Testis (tissue), 2 donors: ENCODE measurements around the gene CACNA1E.

Experiments
- POLR2A ChIP-seq: fragments of 450-650 bp; IDR thresholded peaks from one replicate; pipeline ENCODE4 v1.6.1; 2017; ENCODE audit warnings: antibody characterized with exemption, mild to moderate bottlenecking, moderate library complexity
- TF ChIP-seq, protein P1 (sequence below), 3 experiments: fragments of 450-650 bp in 2 of 3; fragments of 200-600 bp in 1 of 3; sonication (generic) in 1 of 3; IDR thresholded peaks; one replicate each; pipeline ENCODE4 v1.5.1; 2016 to 2019; ENCODE audit warnings: antibody characterized with exemption in 3 of 3, mild to moderate bottlenecking in 2 of 3, moderate library complexity in 1 of 3

DNA sequence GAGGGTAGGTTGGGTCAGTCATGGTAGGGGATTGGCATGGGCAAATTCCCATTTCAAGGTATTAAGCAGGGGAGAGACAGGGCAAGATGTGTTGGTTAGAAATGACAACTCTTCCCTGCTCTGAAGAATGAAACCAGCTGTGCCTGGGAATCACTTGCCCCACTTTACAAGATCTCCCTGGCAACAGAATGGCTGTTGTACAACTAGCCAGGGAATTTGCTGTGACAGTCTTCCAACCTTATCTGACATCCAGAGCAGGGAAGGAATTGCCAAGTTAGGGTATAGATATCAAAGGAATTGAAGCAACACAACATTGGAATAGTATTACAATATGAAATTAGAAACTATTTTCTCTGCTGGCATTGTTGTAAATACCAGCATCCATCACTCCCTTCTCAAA, 154.7 kb downstream of the CACNA1E start:
- TF ChIP-seq, protein P1, sequence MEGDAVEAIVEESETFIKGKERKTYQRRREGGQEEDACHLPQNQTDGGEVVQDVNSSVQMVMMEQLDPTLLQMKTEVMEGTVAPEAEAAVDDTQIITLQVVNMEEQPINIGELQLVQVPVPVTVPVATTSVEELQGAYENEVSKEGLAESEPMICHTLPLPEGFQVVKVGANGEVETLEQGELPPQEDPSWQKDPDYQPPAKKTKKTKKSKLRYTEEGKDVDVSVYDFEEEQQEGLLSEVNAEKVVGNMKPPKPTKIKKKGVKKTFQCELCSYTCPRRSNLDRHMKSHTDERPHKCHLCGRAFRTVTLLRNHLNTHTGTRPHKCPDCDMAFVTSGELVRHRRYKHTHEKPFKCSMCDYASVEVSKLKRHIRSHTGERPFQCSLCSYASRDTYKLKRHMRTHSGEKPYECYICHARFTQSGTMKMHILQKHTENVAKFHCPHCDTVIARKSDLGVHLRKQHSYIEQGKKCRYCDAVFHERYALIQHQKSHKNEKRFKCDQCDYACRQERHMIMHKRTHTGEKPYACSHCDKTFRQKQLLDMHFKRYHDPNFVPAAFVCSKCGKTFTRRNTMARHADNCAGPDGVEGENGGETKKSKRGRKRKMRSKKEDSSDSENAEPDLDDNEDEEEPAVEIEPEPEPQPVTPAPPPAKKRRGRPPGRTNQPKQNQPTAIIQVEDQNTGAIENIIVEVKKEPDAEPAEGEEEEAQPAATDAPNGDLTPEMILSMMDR (IDR thresholded peaks at IDR 0.05), result no peak
- TF ChIP-seq POLR2A, result no peak
